Chondrocyte (in vitro differentiated cells): ENCODE results near the gene DYNC2LI1. TPM values are rescaled to one million over a fixed set of nuclear protein-coding genes. Genes with fewer than 3 reads are reported as not detected.
A peak's percentile ranks its signal among the peaks of the same experiment; 100 is the strongest.

ENCODE experiments used
- DNase-seq: peaks from one replicate; pipeline ENCODE4 v3.0.0; 2021; ENCODE audit warnings: mixed read lengths, low spot score
- H3K27ac Mint-ChIP-seq: one replicate; pipeline ENCODE4 v1.8.0; 2021; ENCODE audit warnings: mild to moderate bottlenecking, moderate library complexity, mixed read lengths; ENCODE audit not compliant: unreplicated experiment
- H3K27me3 Mint-ChIP-seq: 2 replicates; pipeline ENCODE4 v1.8.0; 2021; ENCODE audit warnings: low read depth, mixed read lengths
- H3K36me3 Mint-ChIP-seq: 2 replicates; pipeline ENCODE4 v1.8.0; 2021; ENCODE audit warnings: low read depth, mixed read lengths
- H3K4me1 Mint-ChIP-seq: 2 replicates; pipeline ENCODE4 v1.8.0; 2021; ENCODE audit warnings: low read depth, mild to moderate bottlenecking, mixed read lengths
- H3K4me3 Mint-ChIP-seq: one replicate; pipeline ENCODE4 v1.8.0; 2021; ENCODE audit warnings: mild to moderate bottlenecking, moderate library complexity, mixed read lengths; ENCODE audit not compliant: unreplicated experiment
- H3K9me3 Mint-ChIP-seq: 2 replicates; pipeline ENCODE4 v1.8.0; 2021; ENCODE audit warnings: low read depth, mixed read lengths
- CTCF ChIP-seq: fragments of 200-600 bp; sonication (generic); IDR thresholded peaks from 2 replicates; pipeline ENCODE4 v1.5.0; 2021; ENCODE audit warnings: antibody characterized with exemption, mild to moderate bottlenecking, moderate library complexity
- total RNA-seq: library from RNA; stranded (reverse); gene quantifications from 3 replicates; pipeline ENCODE4 v1.2.1, GENCODE V29; 2021

Gene DYNC2LI1
- total RNA-seq, 1 donor from 2014 or later: 10.8 TPM

- Mint-ChIP-seq H3K36me3 (peaks cover 11% of the 10 kb centered on the region), H3K4me3 (no peak overlapping the region), H3K27ac (no peak overlapping the region), H3K27me3 (no peaks in the 10 kb centered on the region), H3K4me1 (peaks cover 3% of the 10 kb centered on the region), H3K9me3 (no peaks in the 10 kb centered on the region)
- TF ChIP-seq CTCF: peak; percentile 60
- DNase-seq: no peak
Observed at GRCh38 chr2:43798300-43798699, 24.5 kb downstream of the DYNC2LI1 start.

GRCh38 chr2:43800894-43801293, 27.1 kb downstream of the DYNC2LI1 start:
- Mint-ChIP-seq H3K9me3 (no peaks in the 10 kb centered on the region), H3K4me3 (no peak overlapping the region), H3K36me3 (peaks cover 8% of the 10 kb centered on the region), H3K4me1 (peaks cover 5% of the 10 kb centered on the region), H3K27me3 (no peaks in the 10 kb centered on the region), H3K27ac (no peak overlapping the region)
- no peak for TF ChIP-seq CTCF
- DNase-seq: no peak

GRCh38 chr2:43802135-43802534, 28.3 kb downstream of the DYNC2LI1 start:
- H3K9me3 Mint-ChIP-seq: no peaks in the 10 kb centered on the region
- no peak for TF ChIP-seq CTCF
- H3K4me1 Mint-ChIP-seq: peaks cover 5% of the 10 kb centered on the region
- H3K27me3 Mint-ChIP-seq: no peaks in the 10 kb centered on the region
- H3K4me3 Mint-ChIP-seq: no peak overlapping the region
- no peak for DNase-seq
- peaks cover 13% of the 10 kb centered on the region for H3K36me3 Mint-ChIP-seq
- H3K27ac Mint-ChIP-seq: no peak overlapping the region

GRCh38 chr2:43803113-43803512, 29.3 kb downstream of the DYNC2LI1 start:
- Mint-ChIP-seq H3K4me3 (no peak overlapping the region), H3K27me3 (no peaks in the 10 kb centered on the region), H3K4me1 (peaks cover 5% of the 10 kb centered on the region), H3K9me3 (no peaks in the 10 kb centered on the region), H3K36me3 (peaks cover 17% of the 10 kb centered on the region), H3K27ac (no peak overlapping the region)
- TF ChIP-seq CTCF: no peak
- no peak for DNase-seq

- no peaks in the 10 kb centered on the region for H3K27me3 Mint-ChIP-seq
Observed at GRCh38 chr2:43806719-43807031, 32.8 kb downstream of the DYNC2LI1 start.

More at GRCh38 chr2:43806719-43807031, 32.8 kb downstream of the DYNC2LI1 start:
- peaks cover 5% of the 10 kb centered on the region for H3K4me1 Mint-ChIP-seq
- H3K4me3 Mint-ChIP-seq: no peak overlapping the region
- no peaks in the 10 kb centered on the region for H3K9me3 Mint-ChIP-seq
- H3K27ac Mint-ChIP-seq: no peak overlapping the region
- H3K36me3 Mint-ChIP-seq: peaks cover 19% of the 10 kb centered on the region
- no peak for DNase-seq
- no peak for TF ChIP-seq CTCF
